Pons (tissue), 1 donor: ENCODE results near the gene PNRC2.
"Not testable (repeated sequence)": the region's sequence is repeated elsewhere in the genome, so short reads cannot be mapped to it uniquely, and the experiment has no call there.

Experiments
- DNase-seq: peaks from one replicate; pipeline ENCODE4 v3.0.0-alpha.2; 2016; ENCODE audit warnings: low spot score

PNRC2 gene

GRCh38 chr1:23992011-23992410 is 32.4 kb downstream of the PNRC2 start:
- DNase-seq = not testable (repeated sequence)

- no peak for DNase-seq
Measured at GRCh38 chr1:23995431-23995837, 35.8 kb downstream of the PNRC2 start.

GRCh38 chr1:23996700-23997229 is 37.1 kb downstream of the PNRC2 start:
- DNase-seq = no peak

GRCh38 chr1:23997812-23998211 is 38.2 kb downstream of the PNRC2 start:
- DNase-seq = no peak

- DNase-seq = no peak
Measured at GRCh38 chr1:23999156-23999671, 39.6 kb downstream of the PNRC2 start.

- DNase-seq = no peak
Measured at GRCh38 chr1:24002695-24003094, 43.1 kb downstream of the PNRC2 start.

- no peak for DNase-seq
Measured at GRCh38 chr1:24003331-24003972, 43.8 kb downstream of the PNRC2 start.

- DNase-seq = no peak
Measured at GRCh38 chr1:24004132-24004531, 44.5 kb downstream of the PNRC2 start.

GRCh38 chr1:24005163-24005562 is 45.5 kb downstream of the PNRC2 start:
- DNase-seq = no peak

GRCh38 chr1:24007079-24007478 is 47.5 kb downstream of the PNRC2 start:
- no peak for DNase-seq

GRCh38 chr1:24008574-24009184 is 49.1 kb downstream of the PNRC2 start:
- DNase-seq = not testable (repeated sequence)

- DNase-seq = no peak
Measured at GRCh38 chr1:24009406-24009805, 49.8 kb downstream of the PNRC2 start.

- DNase-seq = no peak
Measured at GRCh38 chr1:24010650-24011049, 51.0 kb downstream of the PNRC2 start.

GRCh38 chr1:24012878-24013277 is 53.2 kb downstream of the PNRC2 start:
- DNase-seq = not testable (repeated sequence)
